ENCODE results near the gene ATXN1. TPM values are rescaled to one million over a fixed set of nuclear protein-coding genes. Genes with fewer than 3 reads are reported as not detected.
A peak's percentile ranks its signal among the peaks of the same experiment; 100 is the strongest.

ATXN1 gene
- total RNA-seq, 1 experiment from 2014 or later = 27.0 TPM

DNA sequence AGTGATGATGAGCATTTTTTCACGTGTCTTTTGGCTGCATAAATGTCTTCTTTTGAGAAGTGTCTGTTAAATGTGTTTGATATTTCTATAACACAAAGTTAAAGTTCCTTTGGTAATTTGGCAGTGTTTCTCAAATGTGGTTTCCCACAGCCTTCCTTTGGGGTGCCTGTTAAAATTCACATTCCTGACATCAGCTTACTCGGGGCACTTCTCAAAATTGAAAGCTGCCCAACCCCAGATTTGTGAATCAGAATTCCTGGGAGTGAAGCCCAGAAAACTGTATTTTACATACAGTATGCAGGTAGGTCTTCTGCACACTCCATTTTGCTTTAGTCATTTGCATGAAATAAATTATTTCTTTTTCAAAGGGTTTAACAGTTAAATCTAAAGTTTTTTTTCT lies 315.0 kb downstream of the ATXN1 start:
- POLR2A ChIA-PET (ENCODE audit: unreplicated experiment) = no interaction called here
- peak; percentile 15; the same call in 1 of the 2 replicates for ATAC-seq

DNA sequence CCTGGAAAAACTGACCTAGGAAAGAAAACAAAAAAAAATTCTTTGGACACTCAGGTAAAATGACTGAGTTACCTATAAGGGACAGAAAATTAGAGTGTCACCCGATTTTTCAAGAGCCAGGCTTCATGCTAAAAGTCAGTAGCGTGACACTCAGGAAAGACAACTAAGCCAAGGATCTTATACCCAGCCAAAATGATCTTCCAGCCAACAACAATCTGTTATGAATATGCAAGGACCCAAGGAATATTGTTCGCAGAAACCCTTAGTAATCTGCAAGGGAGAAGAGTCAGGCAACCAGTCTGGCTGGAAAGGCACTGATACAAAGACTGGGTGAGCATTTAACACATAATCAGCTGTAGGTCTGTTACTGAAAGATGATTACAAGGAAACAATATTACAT lies 319.2 kb downstream of the ATXN1 start:
- no peak overlapping the region for H3K4me3 ChIP-seq (ENCODE audit: low read length)
- no peaks in the 10 kb centered on the region for H4K20me1 ChIP-seq (ENCODE audit: low read length)
- no TSS peak for BruUV-seq (replicated peaks)
- no peak for TF ChIP-seq EZH2 (IDR thresholded peaks at IDR 0.05; ENCODE audit: low read length, unreplicated experiment)
- TF ChIP-seq, protein P1, sequence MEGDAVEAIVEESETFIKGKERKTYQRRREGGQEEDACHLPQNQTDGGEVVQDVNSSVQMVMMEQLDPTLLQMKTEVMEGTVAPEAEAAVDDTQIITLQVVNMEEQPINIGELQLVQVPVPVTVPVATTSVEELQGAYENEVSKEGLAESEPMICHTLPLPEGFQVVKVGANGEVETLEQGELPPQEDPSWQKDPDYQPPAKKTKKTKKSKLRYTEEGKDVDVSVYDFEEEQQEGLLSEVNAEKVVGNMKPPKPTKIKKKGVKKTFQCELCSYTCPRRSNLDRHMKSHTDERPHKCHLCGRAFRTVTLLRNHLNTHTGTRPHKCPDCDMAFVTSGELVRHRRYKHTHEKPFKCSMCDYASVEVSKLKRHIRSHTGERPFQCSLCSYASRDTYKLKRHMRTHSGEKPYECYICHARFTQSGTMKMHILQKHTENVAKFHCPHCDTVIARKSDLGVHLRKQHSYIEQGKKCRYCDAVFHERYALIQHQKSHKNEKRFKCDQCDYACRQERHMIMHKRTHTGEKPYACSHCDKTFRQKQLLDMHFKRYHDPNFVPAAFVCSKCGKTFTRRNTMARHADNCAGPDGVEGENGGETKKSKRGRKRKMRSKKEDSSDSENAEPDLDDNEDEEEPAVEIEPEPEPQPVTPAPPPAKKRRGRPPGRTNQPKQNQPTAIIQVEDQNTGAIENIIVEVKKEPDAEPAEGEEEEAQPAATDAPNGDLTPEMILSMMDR (conservative IDR thresholded peaks at IDR 0.05; ENCODE audit: low read depth, low read length) = no peak
- no peak for TF ChIP-seq EZH2phosphoT487 (IDR thresholded peaks at IDR 0.05; ENCODE audit: borderline replicate concordance, low read length)
- H3K36me3 ChIP-seq (ENCODE audit: low read depth, low read length) = no peaks in the 10 kb centered on the region
- ATAC-seq (no peak), DNase-seq (no peak)
- intact Hi-C loops (cut with micrococcal nuclease) = no loop called here
- no peaks in the 10 kb centered on the region for H3K9me2 ChIP-seq (replicated peaks; ENCODE audit: low read length)
- CTCF ChIA-PET = no interaction called here
- POLR2A ChIA-PET (ENCODE audit: unreplicated experiment) = no interaction called here
- peaks cover 5% of the 10 kb centered on the region for H3K4me1 ChIP-seq (ENCODE audit: insufficient read depth, low read length)
- H3K4me2 ChIP-seq (ENCODE audit: low read length) = no peak overlapping the region
- no peaks in the 10 kb centered on the region for H3K9me3 ChIP-seq (ENCODE audit: low read length)
- no peak overlapping the region for H2AFZ ChIP-seq (ENCODE audit: low read length)
- H3K27ac ChIP-seq (ENCODE audit: low read length) = no peak overlapping the region
- H3F3A ChIP-seq (ENCODE audit: low read length, unreplicated experiment) = no peaks in the 10 kb centered on the region
- H3K9ac ChIP-seq (ENCODE audit: low read length) = no peak overlapping the region
- H3K27me3 ChIP-seq (ENCODE audit: low read length) = no peaks in the 10 kb centered on the region
- no peaks in the 10 kb centered on the region for H3K79me2 ChIP-seq (ENCODE audit: low read length)

More for the DNA sequence above, 315.0 kb downstream of the ATXN1 start:
- no peaks in the 10 kb centered on the region for H3F3A ChIP-seq (ENCODE audit: low read length, unreplicated experiment)
- H3K4me1 ChIP-seq (ENCODE audit: insufficient read depth, low read length) = peaks cover 7% of the 10 kb centered on the region; the same call in 1 of the 2 replicates
- no peaks in the 10 kb centered on the region for H4K20me1 ChIP-seq (ENCODE audit: low read length)
- no peak overlapping the region for H3K4me2 ChIP-seq (ENCODE audit: low read length)
- no peaks in the 10 kb centered on the region for H3K9me3 ChIP-seq (ENCODE audit: low read length)
- BruUV-seq (replicated peaks) = no TSS peak
- CTCF ChIA-PET = no interaction called here
- H3K79me2 ChIP-seq (ENCODE audit: low read length) = no peaks in the 10 kb centered on the region
- no peak overlapping the region for H2AFZ ChIP-seq (ENCODE audit: low read length)
- no peak overlapping the region for H3K4me3 ChIP-seq (ENCODE audit: low read length)
- H3K27me3 ChIP-seq (ENCODE audit: low read length) = no peaks in the 10 kb centered on the region
- H3K27ac ChIP-seq (ENCODE audit: low read length) = no peak overlapping the region
- intact Hi-C loops (cut with micrococcal nuclease) = no loop called here
- DNase-seq = no peak
- no peak overlapping the region for H3K9ac ChIP-seq (ENCODE audit: low read length)
- TF ChIP-seq, protein P1 (conservative IDR thresholded peaks at IDR 0.05; ENCODE audit: low read depth, low read length) = no peak
- TF ChIP-seq EZH2phosphoT487 (IDR thresholded peaks at IDR 0.05; ENCODE audit: borderline replicate concordance, low read length) (no peak), EZH2 (IDR thresholded peaks at IDR 0.05; ENCODE audit: low read length, unreplicated experiment) (no peak)
- H3K36me3 ChIP-seq (ENCODE audit: low read depth, low read length) = no peaks in the 10 kb centered on the region
- H3K9me2 ChIP-seq (replicated peaks; ENCODE audit: low read length) = no peaks in the 10 kb centered on the region

DNA sequence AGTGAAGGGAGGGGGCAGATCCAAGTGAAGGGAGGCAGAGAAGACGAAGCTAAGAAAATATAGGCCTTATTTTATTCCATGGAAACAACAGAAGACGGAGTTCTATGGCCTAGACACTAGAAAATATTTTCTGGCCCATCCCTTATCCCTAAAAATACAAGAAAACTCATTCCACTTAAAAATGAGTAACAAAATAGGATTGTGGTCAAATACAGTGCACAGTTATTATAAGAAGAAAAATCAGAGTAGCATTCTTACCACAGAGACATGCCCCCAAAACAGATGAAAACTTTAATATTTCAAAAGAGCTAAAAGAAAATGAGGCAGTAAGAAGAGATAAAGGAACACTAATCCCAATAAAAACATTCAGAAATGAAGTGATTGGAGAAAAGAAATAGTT lies 320.0 kb downstream of the ATXN1 start:
- no peaks in the 10 kb centered on the region for H3F3A ChIP-seq (ENCODE audit: low read length, unreplicated experiment)
- H3K4me3 ChIP-seq (ENCODE audit: low read length) = no peak overlapping the region
- H3K4me1 ChIP-seq (ENCODE audit: insufficient read depth, low read length) = peaks cover 5% of the 10 kb centered on the region
- H3K36me3 ChIP-seq (ENCODE audit: low read depth, low read length) = no peaks in the 10 kb centered on the region
- H3K79me2 ChIP-seq (ENCODE audit: low read length) = no peaks in the 10 kb centered on the region
- no peaks in the 10 kb centered on the region for H3K27me3 ChIP-seq (ENCODE audit: low read length)
- DNase-seq (no peak), ATAC-seq (no peak)
- no peak overlapping the region for H3K27ac ChIP-seq (ENCODE audit: low read length)
- no peak overlapping the region for H3K9ac ChIP-seq (ENCODE audit: low read length)
- H3K4me2 ChIP-seq (ENCODE audit: low read length) = no peak overlapping the region
- CTCF ChIA-PET = no interaction called here
- no peak overlapping the region for H2AFZ ChIP-seq (ENCODE audit: low read length)
- H3K9me3 ChIP-seq (ENCODE audit: low read length) = no peaks in the 10 kb centered on the region
- no peaks in the 10 kb centered on the region for H3K9me2 ChIP-seq (replicated peaks; ENCODE audit: low read length)
- POLR2A ChIA-PET (ENCODE audit: unreplicated experiment) = no interaction called here
- BruUV-seq (replicated peaks) = no TSS peak
- TF ChIP-seq EZH2phosphoT487 (IDR thresholded peaks at IDR 0.05; ENCODE audit: borderline replicate concordance, low read length) (no peak), EZH2 (IDR thresholded peaks at IDR 0.05; ENCODE audit: low read length, unreplicated experiment) (no peak)
- TF ChIP-seq, protein P1 (conservative IDR thresholded peaks at IDR 0.05; ENCODE audit: low read depth, low read length) = no peak
- no peaks in the 10 kb centered on the region for H4K20me1 ChIP-seq (ENCODE audit: low read length)
- intact Hi-C loops (cut with micrococcal nuclease) = no loop called here

All from PC-3 (cell line).